Measurements from ENCODE around the gene CST3. TPM values are rescaled to one million over a fixed set of nuclear protein-coding genes. Genes with fewer than 3 reads are reported as not detected.
"Not testable (repeated sequence)": the region's sequence is repeated elsewhere in the genome, so short reads cannot be mapped to it uniquely, and the experiment has no call there.

The CST3 gene
- total RNA-seq, 1 donor from 2014 or later = 291 TPM

- no peaks in the 10 kb centered on the region for H3K4me1 Mint-ChIP-seq (ENCODE audit: unreplicated experiment)
- no peak for TF ChIP-seq CTCF (conservative IDR thresholded peaks at IDR 0.05)
- no peaks in the 10 kb centered on the region for H3K9me3 Mint-ChIP-seq
- no peaks in the 10 kb centered on the region for H3K27me3 Mint-ChIP-seq
- no peak for DNase-seq (ENCODE audit: extremely low spot score, unreplicated experiment)
- H3K27ac Mint-ChIP-seq = no peak overlapping the region
- no peak overlapping the region for H3K4me3 Mint-ChIP-seq
- no peaks in the 10 kb centered on the region for H3K36me3 Mint-ChIP-seq
Observed at GRCh38 chr20:23667666-23668065, 29.9 kb upstream of the CST3 start.

DNA sequence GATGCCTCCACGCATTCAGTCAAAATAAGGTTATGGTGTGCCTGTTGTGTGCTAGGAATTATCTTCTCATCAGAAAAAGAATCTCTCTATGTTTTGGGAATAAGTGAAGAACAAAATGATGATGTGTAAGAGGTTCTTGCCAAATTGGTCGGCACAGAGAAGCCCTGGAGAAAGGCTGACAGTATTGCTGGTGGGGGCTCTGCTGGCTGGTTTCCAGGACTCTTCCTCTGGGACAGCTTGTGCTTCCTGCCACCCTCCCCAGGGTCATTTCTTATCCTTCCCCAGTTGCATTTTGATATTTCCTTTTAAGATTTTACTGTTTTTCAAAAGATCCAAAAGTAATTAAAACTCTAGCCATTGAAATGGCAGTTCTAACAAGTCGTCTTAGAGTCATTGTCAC is 28.9 kb upstream of the CST3 start:
- TF ChIP-seq CTCF (conservative IDR thresholded peaks at IDR 0.05) = no peak
- H3K4me3 Mint-ChIP-seq = no peak overlapping the region
- no peaks in the 10 kb centered on the region for H3K9me3 Mint-ChIP-seq
- no peak overlapping the region for H3K27ac Mint-ChIP-seq
- DNase-seq (ENCODE audit: extremely low spot score, unreplicated experiment) = no peak
- H3K27me3 Mint-ChIP-seq = no peaks in the 10 kb centered on the region
- no peaks in the 10 kb centered on the region for H3K4me1 Mint-ChIP-seq (ENCODE audit: unreplicated experiment)
- H3K36me3 Mint-ChIP-seq = no peaks in the 10 kb centered on the region

- Mint-ChIP-seq H3K36me3 (no peaks in the 10 kb centered on the region), H3K27ac (no peak overlapping the region), H3K9me3 (no peaks in the 10 kb centered on the region), H3K27me3 (no peaks in the 10 kb centered on the region), H3K4me3 (no peak overlapping the region), H3K4me1 (ENCODE audit: unreplicated experiment) (no peaks in the 10 kb centered on the region)
- DNase-seq (ENCODE audit: extremely low spot score, unreplicated experiment) = no peak
- no peak for TF ChIP-seq CTCF (conservative IDR thresholded peaks at IDR 0.05)
Observed at GRCh38 chr20:23666189-23666588, 28.4 kb upstream of the CST3 start.

DNA sequence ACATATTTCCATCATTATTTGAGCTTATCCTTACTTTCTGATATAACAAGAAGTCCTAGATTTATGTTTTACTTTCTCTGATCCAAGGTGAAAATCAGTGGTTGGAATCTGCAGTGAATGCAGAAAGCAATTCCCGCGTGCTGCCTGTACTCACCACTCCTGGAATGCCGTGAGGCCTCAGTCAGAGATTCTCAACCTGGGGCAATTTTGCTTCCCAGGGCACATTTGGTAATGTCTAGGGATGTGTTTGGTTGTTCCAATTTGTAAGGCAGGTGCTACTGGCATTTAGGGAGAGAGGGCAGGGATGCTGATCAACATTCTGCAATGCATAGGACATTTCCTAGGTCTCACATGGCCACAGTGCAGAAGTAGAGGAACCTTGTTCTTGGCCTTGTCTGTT is 27.2 kb upstream of the CST3 start:
- Mint-ChIP-seq H3K4me1 (ENCODE audit: unreplicated experiment) (peaks cover 2% of the 10 kb centered on the region), H3K9me3 (no peaks in the 10 kb centered on the region), H3K36me3 (no peaks in the 10 kb centered on the region), H3K27ac (no peak overlapping the region), H3K4me3 (no peak overlapping the region), H3K27me3 (peaks cover under 1% of the 10 kb centered on the region)
- DNase-seq (ENCODE audit: extremely low spot score, unreplicated experiment) = no peak
- no peak for TF ChIP-seq CTCF (conservative IDR thresholded peaks at IDR 0.05)

DNA sequence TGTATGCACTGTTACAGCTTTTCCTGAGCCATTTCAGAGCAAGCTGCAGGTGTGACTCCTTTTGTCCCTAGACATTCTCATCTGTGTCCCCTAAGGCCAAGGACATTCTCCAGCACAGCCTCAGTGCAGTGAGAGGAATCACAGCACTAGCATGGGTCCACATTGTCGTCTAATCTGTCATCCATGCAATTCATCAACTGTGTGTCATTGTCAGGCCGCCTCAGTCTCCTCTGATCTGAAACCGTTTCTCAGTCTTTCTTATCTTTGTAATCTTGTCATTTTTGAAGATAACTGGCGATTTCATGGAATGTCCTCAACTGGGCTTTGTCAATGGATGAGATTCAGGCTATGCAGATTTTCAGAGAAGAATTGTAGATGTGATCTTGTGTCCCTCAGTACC is 26.3 kb upstream of the CST3 start:
- H3K4me1 Mint-ChIP-seq (ENCODE audit: unreplicated experiment); DNase-seq (ENCODE audit: extremely low spot score, unreplicated experiment); H3K4me3 Mint-ChIP-seq; H3K36me3 Mint-ChIP-seq; H3K27ac Mint-ChIP-seq; H3K27me3 Mint-ChIP-seq; H3K9me3 Mint-ChIP-seq: not testable (repeated sequence)

DNA sequence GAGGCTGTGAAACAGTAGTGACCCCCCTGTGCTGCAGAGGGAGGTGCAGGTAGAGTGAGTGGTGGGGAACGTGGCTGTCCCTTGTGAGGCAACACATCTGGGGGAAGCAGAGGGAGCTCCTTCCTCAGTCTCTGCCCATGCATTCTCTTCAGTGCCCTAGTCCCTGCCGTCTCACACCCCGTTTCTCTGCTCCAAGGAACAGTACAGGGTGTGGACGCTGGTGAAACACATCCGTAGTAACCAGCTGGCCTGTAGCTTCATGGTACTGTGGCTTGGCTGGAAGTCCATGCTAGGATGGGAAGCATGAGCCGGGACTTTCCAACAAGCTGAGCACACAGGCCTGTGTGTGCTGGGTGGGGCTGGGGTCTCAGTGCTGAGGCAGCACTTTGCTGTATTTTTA is 25.4 kb upstream of the CST3 start:
- H3K9me3 Mint-ChIP-seq = no peaks in the 10 kb centered on the region
- no peak for DNase-seq (ENCODE audit: extremely low spot score, unreplicated experiment)

More for the DNA sequence above, 25.4 kb upstream of the CST3 start:
- Mint-ChIP-seq H3K36me3 (no peaks in the 10 kb centered on the region), H3K4me1 (ENCODE audit: unreplicated experiment) (peaks cover 12% of the 10 kb centered on the region), H3K27ac (no peak overlapping the region), H3K4me3 (no peak overlapping the region), H3K27me3 (peaks cover 3% of the 10 kb centered on the region)
- no peak for TF ChIP-seq CTCF (conservative IDR thresholded peaks at IDR 0.05)
